ENCODE data around the gene WASF2. TPM values are rescaled to one million over a fixed set of nuclear protein-coding genes. Genes with fewer than 3 reads are reported as not detected.

The WASF2 gene
- total and polyA plus RNA-seq, 2 of the 8 experiments (the other 6 are each of a cell fraction or from before 2014, with no cell fraction given): 32.1 to 86.6 TPM

- TF ChIP-seq SUZ12 (IDR thresholded peaks at IDR 0.05; ENCODE audit: low read length) (no peak), SP2 (IDR thresholded peaks at IDR 0.05; ENCODE audit: low read length) (no peak), ATF2 (IDR thresholded peaks at IDR 0.05; ENCODE audit: low read length) (no peak), TAF1 (IDR thresholded peaks at IDR 0.05; ENCODE audit: low read depth, low read length) (peak; percentile 63), MAFK (IDR thresholded peaks at IDR 0.05; ENCODE audit: low read depth, low read length) (no peak), PHF8 (conservative IDR thresholded peaks at IDR 0.05; ENCODE audit: low read depth, low read length) (0 out of 2 replicates have a peak, but pooled peaks have one; percentile 44), HDAC6 (IDR thresholded peaks at IDR 0.05; ENCODE audit: low read depth, low read length) (no peak), MAX (IDR thresholded peaks at IDR 0.05) (peak; percentile 13; the same call in 1 of the 2 replicates), POLR2AphosphoS5 (IDR thresholded peaks at IDR 0.05; ENCODE audit: low read depth, low read length) (peak; percentile 53; the same call in 1 of the 2 replicates)
Measured at GRCh38 chr1:27383039-27383605, 106.8 kb downstream of the WASF2 start, which contains the start of gene CD164L2 (continued).

All from H1 (cell line).